Neural cell (in vitro differentiated cells): ENCODE results near the gene SMAD2. TPM values are rescaled to one million over a fixed set of nuclear protein-coding genes. Genes with fewer than 3 reads are reported as not detected.

Source experiments
- H2AFZ ChIP-seq: fragments of 200-600, 300-800 bp; sonication (generic), shearing (Covaris generic); 2 replicates; pipeline ENCODE4 v1.6.0; 2014; ENCODE audit warnings: low read depth, mild to moderate bottlenecking, antibody characterized with exemption, low read length, moderate library complexity
- H3F3A ChIP-seq: fragments of 200-600 bp; shearing (Covaris generic); 2 replicates; pipeline ENCODE4 v1.6.1; 2016; ENCODE audit warnings: mild to moderate bottlenecking, moderate library complexity, mixed read lengths, antibody characterized with exemption, low read length; ENCODE audit not compliant: insufficient read depth, poor library complexity, severe bottlenecking
- H3K27ac ChIP-seq: fragments of 200-600, 300-800 bp; sonication (generic), shearing (Covaris generic); 2 replicates; pipeline ENCODE4 v1.5.1; 2014; ENCODE audit warnings: mild to moderate bottlenecking, low read length, moderate library complexity
- H3K27me3 ChIP-seq: fragments of 300-800, 200-600 bp; sonication (generic), shearing (Covaris generic); 2 replicates; pipeline ENCODE4 v1.6.0; 2014; ENCODE audit warnings: mild to moderate bottlenecking, low read depth, low read length, moderate library complexity; ENCODE audit not compliant: insufficient read depth
- H3K36me3 ChIP-seq: fragments of 300-800, 200-600 bp; sonication (generic), shearing (Covaris generic); 2 replicates; pipeline ENCODE4 v1.5.1; 2014; ENCODE audit warnings: mild to moderate bottlenecking, antibody characterized with exemption, low read length, moderate library complexity; ENCODE audit not compliant: insufficient read depth
- H3K4me2 ChIP-seq: fragments of 300-800, 200-600 bp; sonication (generic), shearing (Covaris generic); 2 replicates; pipeline ENCODE4 v1.6.0; 2014; ENCODE audit warnings: mild to moderate bottlenecking, low read length
- H3K4me3 ChIP-seq: fragments of 300-800, 200-600 bp; sonication (generic), shearing (Covaris generic); 2 replicates; pipeline ENCODE4 v1.5.1; 2014; ENCODE audit warnings: mild to moderate bottlenecking, low read length, moderate library complexity
- H3K79me2 ChIP-seq: fragments of 200-600 bp; shearing (Covaris generic); replicated peaks from 2 replicates; pipeline ENCODE4 v1.6.0; 2014; ENCODE audit warnings: mild to moderate bottlenecking, low read length, moderate library complexity; ENCODE audit not compliant: insufficient read depth
- H3K9ac ChIP-seq: fragments of 300-800, 200-600 bp; sonication (generic), shearing (Covaris generic); 2 replicates; pipeline ENCODE4 v1.6.1; 2016; ENCODE audit warnings: mild to moderate bottlenecking, low read length, mixed read lengths
- H3K9me2 ChIP-seq: fragments of 200-600 bp; shearing (Covaris generic); 2 replicates; pipeline ENCODE4 v1.6.1; 2016; ENCODE audit warnings: mild to moderate bottlenecking, low read length, mixed read lengths; ENCODE audit not compliant: insufficient read depth
- H3K9me3 ChIP-seq: fragments of 200-600, 300-800 bp; sonication (generic), shearing (Covaris generic); 2 replicates; pipeline ENCODE4 v1.6.1; 2016; ENCODE audit warnings: mild to moderate bottlenecking, mixed run types, low read length, moderate library complexity, mixed read lengths
- H4K20me1 ChIP-seq: fragments of 200-600 bp; shearing (Covaris generic); 2 replicates; pipeline ENCODE4 v1.6.1; 2016; ENCODE audit warnings: mild to moderate bottlenecking, mixed run types; ENCODE audit not compliant: insufficient read depth
- EP300 ChIP-seq: fragments of 450-650 bp; conservative IDR thresholded peaks from 2 replicates; pipeline ENCODE4 v1.6.1; 2014; ENCODE audit warnings: antibody characterized with exemption, mild to moderate bottlenecking, moderate library complexity; ENCODE audit not compliant: poor library complexity, severe bottlenecking
- EZH2 ChIP-seq: fragments of 200-600, 300-800 bp; shearing (Covaris generic), sonication (generic); IDR thresholded peaks from 2 replicates; pipeline ENCODE4 v1.6.1; 2014; ENCODE audit warnings: antibody characterized with exemption, low read length, borderline replicate concordance, mild to moderate bottlenecking; ENCODE audit not compliant: insufficient read depth, poor library complexity, severe bottlenecking
- MXI1 ChIP-seq: fragments of 450-650 bp; conservative IDR thresholded peaks from 2 replicates; pipeline ENCODE4 v1.6.1; 2014; ENCODE audit warnings: antibody characterized with exemption, mild to moderate bottlenecking; ENCODE audit not compliant: poor library complexity, severe bottlenecking
- POLR2AphosphoS5 ChIP-seq: IDR thresholded peaks from 2 replicates; pipeline ENCODE4 v1.6.1; 2012
- RAD21 ChIP-seq: fragments of 450-650 bp; conservative IDR thresholded peaks from 2 replicates; pipeline ENCODE4 v1.6.1; 2014; ENCODE audit warnings: antibody characterized with exemption, mild to moderate bottlenecking, moderate library complexity
- SMC3 ChIP-seq: fragments of 450-650 bp; conservative IDR thresholded peaks from 2 replicates; pipeline ENCODE4 v1.6.1; 2014; ENCODE audit warnings: antibody characterized with exemption, mild to moderate bottlenecking, moderate library complexity; ENCODE audit not compliant: poor library complexity
- TAF1 ChIP-seq: IDR thresholded peaks from 2 replicates; pipeline ENCODE4 v1.6.1; 2012; ENCODE audit warnings: low read depth
- polyA plus RNA-seq: library from polyadenylated mRNA; depleted of rRNA; stranded (reverse); fragments of >200 nt; gene quantifications from 2 replicates; pipeline ENCODE4 v1.2.3, GENCODE V29; 2014
- TF ChIP-seq, protein P1 (sequence below): IDR thresholded peaks from 2 replicates; pipeline ENCODE4 v1.6.1; 2012; ENCODE audit warnings: borderline replicate concordance
- TF ChIP-seq, protein P2 (sequence below): fragments of 450-650 bp; IDR thresholded peaks from 2 replicates; pipeline ENCODE4 v1.5.1; 2014; ENCODE audit warnings: antibody characterized with exemption, mild to moderate bottlenecking, moderate library complexity; ENCODE audit not compliant: poor library complexity, severe bottlenecking

The SMAD2 gene
- polyA plus RNA-seq, 1 donor from 2014 or later = 64.7 TPM

DNA sequence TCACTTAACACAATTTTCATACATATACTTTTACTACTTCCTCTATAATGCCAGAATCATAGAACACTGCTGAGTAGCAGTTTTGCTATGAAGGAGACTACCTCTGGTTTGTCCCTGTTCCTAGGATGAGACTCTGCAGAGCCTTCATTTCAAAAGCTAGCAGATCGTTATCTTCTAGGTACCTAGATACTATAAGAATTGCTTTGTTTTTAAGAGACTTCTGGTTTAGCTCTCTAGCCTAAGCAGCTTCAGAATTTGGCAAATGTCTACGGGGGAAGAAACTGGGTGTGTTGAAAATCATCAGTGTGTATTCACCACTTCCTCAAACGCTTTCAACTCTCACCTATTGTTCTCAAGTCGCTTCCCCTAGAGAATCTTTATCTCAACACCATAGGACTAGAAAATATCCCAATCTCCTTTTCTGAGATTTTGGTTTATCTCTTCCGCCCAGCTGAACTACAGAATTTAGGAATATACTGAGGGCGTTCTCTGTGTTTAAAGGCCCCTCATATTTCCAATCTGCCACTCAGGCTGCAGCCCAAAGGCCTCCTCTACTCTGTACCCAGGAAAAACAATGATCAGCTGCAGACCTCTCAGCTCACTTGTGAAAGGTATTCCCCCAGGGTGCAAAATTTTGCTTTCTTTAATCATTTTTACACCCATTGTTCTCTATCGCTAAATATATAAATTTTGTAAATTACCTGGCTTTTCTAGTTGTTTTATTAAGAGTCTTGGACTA is 28.7 kb downstream of the SMAD2 start:
- no peaks in the 10 kb centered on the region for H4K20me1 ChIP-seq
- peaks cover 82% of the 10 kb centered on the region for H3K79me2 ChIP-seq
- no peak overlapping the region for H3K4me3 ChIP-seq
- peaks cover 4% of the 10 kb centered on the region for H3F3A ChIP-seq
- no peak overlapping the region for H3K27ac ChIP-seq
- H3K9me2 ChIP-seq = no peaks in the 10 kb centered on the region
- TF ChIP-seq SMC3 = no peak
- no peak for TF ChIP-seq POLR2AphosphoS5
- TF ChIP-seq EZH2 = no peak
- no peak for TF ChIP-seq TAF1
- TF ChIP-seq, protein P1, sequence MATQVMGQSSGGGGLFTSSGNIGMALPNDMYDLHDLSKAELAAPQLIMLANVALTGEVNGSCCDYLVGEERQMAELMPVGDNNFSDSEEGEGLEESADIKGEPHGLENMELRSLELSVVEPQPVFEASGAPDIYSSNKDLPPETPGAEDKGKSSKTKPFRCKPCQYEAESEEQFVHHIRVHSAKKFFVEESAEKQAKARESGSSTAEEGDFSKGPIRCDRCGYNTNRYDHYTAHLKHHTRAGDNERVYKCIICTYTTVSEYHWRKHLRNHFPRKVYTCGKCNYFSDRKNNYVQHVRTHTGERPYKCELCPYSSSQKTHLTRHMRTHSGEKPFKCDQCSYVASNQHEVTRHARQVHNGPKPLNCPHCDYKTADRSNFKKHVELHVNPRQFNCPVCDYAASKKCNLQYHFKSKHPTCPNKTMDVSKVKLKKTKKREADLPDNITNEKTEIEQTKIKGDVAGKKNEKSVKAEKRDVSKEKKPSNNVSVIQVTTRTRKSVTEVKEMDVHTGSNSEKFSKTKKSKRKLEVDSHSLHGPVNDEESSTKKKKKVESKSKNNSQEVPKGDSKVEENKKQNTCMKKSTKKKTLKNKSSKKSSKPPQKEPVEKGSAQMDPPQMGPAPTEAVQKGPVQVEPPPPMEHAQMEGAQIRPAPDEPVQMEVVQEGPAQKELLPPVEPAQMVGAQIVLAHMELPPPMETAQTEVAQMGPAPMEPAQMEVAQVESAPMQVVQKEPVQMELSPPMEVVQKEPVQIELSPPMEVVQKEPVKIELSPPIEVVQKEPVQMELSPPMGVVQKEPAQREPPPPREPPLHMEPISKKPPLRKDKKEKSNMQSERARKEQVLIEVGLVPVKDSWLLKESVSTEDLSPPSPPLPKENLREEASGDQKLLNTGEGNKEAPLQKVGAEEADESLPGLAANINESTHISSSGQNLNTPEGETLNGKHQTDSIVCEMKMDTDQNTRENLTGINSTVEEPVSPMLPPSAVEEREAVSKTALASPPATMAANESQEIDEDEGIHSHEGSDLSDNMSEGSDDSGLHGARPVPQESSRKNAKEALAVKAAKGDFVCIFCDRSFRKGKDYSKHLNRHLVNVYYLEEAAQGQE = no peak
- no peak for TF ChIP-seq RAD21
- TF ChIP-seq MXI1 = no peak
- TF ChIP-seq, protein P2, sequence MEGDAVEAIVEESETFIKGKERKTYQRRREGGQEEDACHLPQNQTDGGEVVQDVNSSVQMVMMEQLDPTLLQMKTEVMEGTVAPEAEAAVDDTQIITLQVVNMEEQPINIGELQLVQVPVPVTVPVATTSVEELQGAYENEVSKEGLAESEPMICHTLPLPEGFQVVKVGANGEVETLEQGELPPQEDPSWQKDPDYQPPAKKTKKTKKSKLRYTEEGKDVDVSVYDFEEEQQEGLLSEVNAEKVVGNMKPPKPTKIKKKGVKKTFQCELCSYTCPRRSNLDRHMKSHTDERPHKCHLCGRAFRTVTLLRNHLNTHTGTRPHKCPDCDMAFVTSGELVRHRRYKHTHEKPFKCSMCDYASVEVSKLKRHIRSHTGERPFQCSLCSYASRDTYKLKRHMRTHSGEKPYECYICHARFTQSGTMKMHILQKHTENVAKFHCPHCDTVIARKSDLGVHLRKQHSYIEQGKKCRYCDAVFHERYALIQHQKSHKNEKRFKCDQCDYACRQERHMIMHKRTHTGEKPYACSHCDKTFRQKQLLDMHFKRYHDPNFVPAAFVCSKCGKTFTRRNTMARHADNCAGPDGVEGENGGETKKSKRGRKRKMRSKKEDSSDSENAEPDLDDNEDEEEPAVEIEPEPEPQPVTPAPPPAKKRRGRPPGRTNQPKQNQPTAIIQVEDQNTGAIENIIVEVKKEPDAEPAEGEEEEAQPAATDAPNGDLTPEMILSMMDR = no peak
- TF ChIP-seq EP300 = no peak
- no peak overlapping the region for H2AFZ ChIP-seq
- H3K4me2 ChIP-seq = no peak overlapping the region
- no peaks in the 10 kb centered on the region for H3K36me3 ChIP-seq
- no peaks in the 10 kb centered on the region for H3K27me3 ChIP-seq
- H3K9ac ChIP-seq = no peak overlapping the region
- H3K9me3 ChIP-seq = no peaks in the 10 kb centered on the region

DNA sequence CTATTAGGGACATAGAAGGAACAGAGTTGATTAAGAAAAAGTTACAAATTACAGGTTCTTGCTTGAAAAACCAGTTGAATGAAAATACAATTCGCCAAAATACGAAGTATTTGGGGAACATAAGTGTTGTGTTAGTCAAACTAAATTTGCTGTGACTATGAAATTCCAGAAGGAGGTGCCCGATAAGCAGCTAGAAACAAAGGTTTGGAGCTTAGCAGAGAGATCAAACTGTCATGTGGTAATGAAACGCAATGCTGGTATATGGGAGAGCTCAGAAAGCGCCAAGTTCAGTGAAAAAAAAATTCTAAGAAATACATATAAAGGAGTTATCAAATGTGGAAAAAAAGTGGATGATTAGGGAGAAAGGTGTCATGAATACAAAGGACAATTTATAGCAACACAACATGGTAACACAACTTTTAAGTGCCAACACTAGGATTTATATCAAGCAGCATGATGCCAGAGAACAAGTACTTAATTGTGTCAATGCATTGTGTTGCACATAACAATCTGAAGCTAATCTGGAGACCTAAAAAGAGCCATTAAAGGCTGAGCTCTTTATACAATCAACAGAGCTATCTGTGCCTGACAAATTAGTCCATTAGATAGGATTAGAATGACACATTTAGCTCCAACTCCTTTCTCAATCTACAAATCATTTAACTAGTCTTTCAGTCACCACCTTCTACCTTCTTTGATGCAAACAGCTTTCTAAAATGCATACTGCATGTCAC is 31.2 kb downstream of the SMAD2 start:
- Histone ChIP-seq H3K79me2 (peaks cover 60% of the 10 kb centered on the region), H3F3A (peaks cover 4% of the 10 kb centered on the region), H3K27me3 (no peaks in the 10 kb centered on the region), H3K4me3 (peak overlapping the region; percentile 46), H3K9me3 (no peaks in the 10 kb centered on the region), H3K36me3 (no peaks in the 10 kb centered on the region), H3K9me2 (no peaks in the 10 kb centered on the region), H2AFZ (no peak overlapping the region), H3K4me2 (peak overlapping the region; percentile 20), H4K20me1 (no peaks in the 10 kb centered on the region), H3K27ac (peak overlapping the region; percentile 40), H3K9ac (no peak overlapping the region)
- TF ChIP-seq, protein P1 = no peak
- TF ChIP-seq RAD21 (peak; percentile 34), MXI1 (no peak), SMC3 (no peak)
- TF ChIP-seq, protein P2 = peak; percentile 60
